HepG2 (cell line): ENCODE data around the gene UPK1A. TPM values are rescaled to one million over a fixed set of nuclear protein-coding genes. Genes with fewer than 3 reads are reported as not detected.

Source experiments
- ARID3A ChIP-seq: IDR thresholded peaks from 2 replicates; pipeline ENCODE4 v1.6.1; 2012; ENCODE audit warnings: low read depth, low read length, improper control_type of control experiment
- EEA1 ChIP-seq: sonication (generic); formaldehyde crosslinking; IDR thresholded peaks from 2 replicates; pipeline ENCODE4 v1.5.1; 2020; ENCODE audit warnings: mild to moderate bottlenecking, missing genetic modification reagents, borderline replicate concordance
- GTF3A ChIP-seq: sonication (generic); formaldehyde crosslinking; conservative IDR thresholded peaks from 2 replicates; pipeline ENCODE4 v1.4.0; 2020; ENCODE audit warnings: mild to moderate bottlenecking, missing genetic modification reagents
- HDAC1 ChIP-seq: sonication (generic); formaldehyde crosslinking; IDR thresholded peaks from 2 replicates; pipeline ENCODE4 v1.5.1; 2020; ENCODE audit warnings: mild to moderate bottlenecking, missing genetic modification reagents
- HNRNPLL ChIP-seq: fragments of 200-400 bp; formaldehyde crosslinking; IDR thresholded peaks from 2 replicates; pipeline ENCODE4 v1.6.1; 2017; ENCODE audit warnings: mild to moderate bottlenecking, low read depth, low read length; ENCODE audit not compliant: poor library complexity, severe bottlenecking
- IKZF1 ChIP-seq: fragments of 450-650 bp; IDR thresholded peaks from 2 replicates; pipeline ENCODE4 v1.7.1; 2016
- KDM5B ChIP-seq: sonication (generic); formaldehyde crosslinking; IDR thresholded peaks from 2 replicates; pipeline ENCODE4 v1.4.0; 2020; ENCODE audit warnings: missing genetic modification reagents, mild to moderate bottlenecking, borderline replicate concordance
- LBX2 ChIP-seq: sonication (generic); formaldehyde crosslinking; IDR thresholded peaks from 2 replicates; pipeline ENCODE4 v1.5.0; 2020; ENCODE audit warnings: missing genetic modification reagents, mild to moderate bottlenecking, borderline replicate concordance
- MTF2 ChIP-seq: sonication (generic); formaldehyde crosslinking; IDR thresholded peaks from 2 replicates; pipeline ENCODE4 v1.5.0; 2020; ENCODE audit warnings: missing genetic modification reagents, borderline replicate concordance
- MYC ChIP-seq: sonication (generic); formaldehyde crosslinking; IDR thresholded peaks from 2 replicates; pipeline ENCODE4 v1.9.0; 2021; ENCODE audit warnings: missing genetic modification reagents, borderline replicate concordance
- MZF1 ChIP-seq: sonication (generic); formaldehyde crosslinking; IDR thresholded peaks from 2 replicates; pipeline ENCODE4 v1.8.1; 2023; ENCODE audit warnings: mild to moderate bottlenecking, missing genetic modification reagents, borderline replicate concordance
- NR0B2 ChIP-seq: sonication (generic); formaldehyde crosslinking; IDR thresholded peaks from 2 replicates; pipeline ENCODE4 v1.4.0; 2020; ENCODE audit warnings: mild to moderate bottlenecking, missing genetic modification reagents
- NR2F1 ChIP-seq, 2 experiments: fragments of 450-650 bp in 1 of 2; formaldehyde crosslinking in 1 of 2; IDR thresholded peaks; 2 replicates each; pipeline versions ENCODE4 v1.5.0 to v1.6.1; 2016 to 2020; ENCODE audit warnings: mild to moderate bottlenecking in 1 of 2, missing compliant biosample characterization in 1 of 2, missing genetic modification reagents in 1 of 2, moderate library complexity in 1 of 2
- NR2F2 ChIP-seq: IDR thresholded peaks from 2 replicates; pipeline ENCODE4 v1.6.1; 2012; ENCODE audit warnings: low read depth, inconsistent platforms, borderline replicate concordance
- PRDM4 ChIP-seq: sonication (generic); formaldehyde crosslinking; IDR thresholded peaks from 2 replicates; pipeline ENCODE4 v1.9.0; 2021; ENCODE audit warnings: missing genetic modification reagents, borderline replicate concordance
- RBFOX2 ChIP-seq: fragments of 200-400 bp; formaldehyde crosslinking; IDR thresholded peaks from 2 replicates; pipeline ENCODE4 v1.6.1; 2017; ENCODE audit warnings: low read depth, mild to moderate bottlenecking, low read length
- REXO4 ChIP-seq: sonication (generic); formaldehyde crosslinking; IDR thresholded peaks from 2 replicates; pipeline ENCODE4 v1.8.0; 2022; ENCODE audit warnings: missing genetic modification reagents, mild to moderate bottlenecking, borderline replicate concordance
- SIX1 ChIP-seq: sonication (generic); formaldehyde crosslinking; IDR thresholded peaks from 2 replicates; pipeline ENCODE4 v1.4.0; 2020; ENCODE audit warnings: missing genetic modification reagents, borderline replicate concordance
- ZFY ChIP-seq: sonication (generic); formaldehyde crosslinking; IDR thresholded peaks from 2 replicates; pipeline ENCODE4 v1.4.0; 2020; ENCODE audit warnings: missing genetic modification reagents
- ZNF350 ChIP-seq: sonication (generic); formaldehyde crosslinking; IDR thresholded peaks from 2 replicates; pipeline ENCODE4 v1.4.0; 2020; ENCODE audit warnings: mild to moderate bottlenecking, low read depth, missing genetic modification reagents, borderline replicate concordance
- ZNF605 ChIP-seq: sonication (generic); formaldehyde crosslinking; IDR thresholded peaks from 2 replicates; pipeline ENCODE4 v1.8.0; 2022; ENCODE audit warnings: mild to moderate bottlenecking, missing genetic modification reagents
- ZNF619 ChIP-seq: sonication (generic); formaldehyde crosslinking; IDR thresholded peaks from 2 replicates; pipeline ENCODE4 v1.4.0; 2020; ENCODE audit warnings: mild to moderate bottlenecking, missing genetic modification reagents
- ZSCAN21 ChIP-seq: sonication (generic); formaldehyde crosslinking; IDR thresholded peaks from 2 replicates; pipeline ENCODE4 v1.8.0; 2022; ENCODE audit warnings: mild to moderate bottlenecking, missing genetic modification reagents, moderate library complexity, borderline replicate concordance
- polyA plus RNA-seq, 8 experiments: library from polyadenylated mRNA; depleted of rRNA in 3 of 8; stranded (reverse) in 7 of 8; unstranded in 1 of 8; fragments of >200 nt; fragmentation: Illumina TruSeq in 4 of 8; extraction: Trizol in 4 of 8; gene quantifications; 2 replicates each; pipeline versions ENCODE4 v1.2.1 to v1.2.3, GENCODE V29; 2011 to 2016; ENCODE audit warnings: low read depth in 4 of 8, missing spikeins in 1 of 8, mixed read lengths in 1 of 8; ENCODE audit not compliant: insufficient read depth in 1 of 8
- total RNA-seq, 5 experiments: library from RNA; depleted of rRNA; stranded (reverse); fragments of >200 nt; fragmentation: Illumina TruSeq; extraction: Trizol; gene quantifications; 2 replicates each; pipeline ENCODE4 v1.2.3, GENCODE V29; 2016; ENCODE audit warnings: low read depth in 1 of 5
- TF ChIP-seq, protein P1 (sequence below): IDR thresholded peaks from 2 replicates; pipeline ENCODE4 v1.6.1; 2016; ENCODE audit warnings: mild to moderate bottlenecking, missing biosample characterization, missing genetic modification reagents

Gene UPK1A
- total and polyA plus RNA-seq, 2 of the 13 experiments (the other 11 are each of a cell fraction or from before 2014, with no cell fraction given) = 2.9 TPM; not detected in 1

GRCh38 chr19:35644206-35644986 lies 21.9 kb upstream of the UPK1A start (continued):
- no peak for TF ChIP-seq IKZF1
- peak; percentile 48; the same call in 1 of the 2 replicates for TF ChIP-seq NR0B2 (CRISPR knock-in tag)
- no peak for TF ChIP-seq ZSCAN21
- TF ChIP-seq EEA1 (CRISPR knock-in tag) = no peak
- no peak for TF ChIP-seq NR2F2
- TF ChIP-seq ZFY = peak; percentile 72
- TF ChIP-seq ZNF350 = peak; percentile 13; the same call in 1 of the 2 replicates
- no peak for TF ChIP-seq REXO4 (CRISPR knock-in tag)
- TF ChIP-seq ARID3A = no peak
- TF ChIP-seq MZF1 (CRISPR knock-in tag) = no peak
- no peak for TF ChIP-seq NR2F1 (CRISPR knock-in tag; IDR thresholded peaks at IDR 0.05)
- peak; percentile 48 for TF ChIP-seq RBFOX2
- no peak for TF ChIP-seq GTF3A (CRISPR knock-in tag)
- TF ChIP-seq SIX1 = no peak
- TF ChIP-seq HDAC1 = peak; percentile 69
- TF ChIP-seq ZNF619 (CRISPR knock-in tag) = no peak
- 0 out of 2 replicates have a peak, but pooled peaks have one; percentile 25 for TF ChIP-seq ZNF605
- peak; percentile 42; the same call in 1 of the 2 replicates for TF ChIP-seq MTF2 (CRISPR knock-in tag)
- TF ChIP-seq MYC (CRISPR knock-in tag) = no peak; the same call in 1 of the 2 replicates
- no peak for TF ChIP-seq PRDM4 (CRISPR knock-in tag)
- peak; percentile 60; the same call in 1 of the 2 replicates for TF ChIP-seq KDM5B (CRISPR knock-in tag)
- TF ChIP-seq HNRNPLL = peak; percentile 49
- TF ChIP-seq, protein P1, sequence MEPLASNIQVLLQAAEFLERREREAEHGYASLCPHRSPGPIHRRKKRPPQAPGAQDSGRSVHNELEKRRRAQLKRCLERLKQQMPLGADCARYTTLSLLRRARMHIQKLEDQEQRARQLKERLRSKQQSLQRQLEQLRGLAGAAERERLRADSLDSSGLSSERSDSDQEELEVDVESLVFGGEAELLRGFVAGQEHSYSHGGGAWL (CRISPR knock-in tag) = no peak
- TF ChIP-seq LBX2 (CRISPR knock-in tag) = no peak
